SHP77 (cell line): ENCODE measurements around the gene RLBP1.
A peak's percentile ranks its signal among the peaks of the same experiment; 100 is the strongest.
"Not testable (repeated sequence)": the region's sequence is repeated elsewhere in the genome, so short reads cannot be mapped to it uniquely, and the experiment has no call there.

ENCODE experiments used
- DNase-seq, 2 experiments: peaks; one replicate each; lab custom pipeline; 2025; lab: John Stamatoyannopoulos, UW

The RLBP1 gene

GRCh38 chr15:89221543-89221942 lies at the start of gene RLBP1:
Gene RLBP1 (minus strand): TSS chr15:89221579. CDS start chr15:89218975, 2,604 bp downstream.
- DNase-seq, result no peak

GRCh38 chr15:89250142-89250541 lies 28.8 kb upstream of the RLBP1 start:
- DNase-seq, result not testable (repeated sequence)

GRCh38 chr15:89248584-89248983 lies 27.2 kb upstream of the RLBP1 start:
- no peak for DNase-seq

- no peak for DNase-seq
These were observed 26.1 kb upstream of the RLBP1 start for GRCh38 chr15:89247446-89247845.

GRCh38 chr15:89244574-89244903 lies 23.2 kb upstream of the RLBP1 start:
- DNase-seq, result no peak

- DNase-seq, result peak; percentile 86 to 93
These were observed 22.6 kb upstream of the RLBP1 start, which contains the start of gene FANCI for GRCh38 chr15:89243691-89244573. Gene FANCI (plus strand): TSS chr15:89243979. CDS start chr15:89247648, 3,669 bp downstream.

GRCh38 chr15:89243046-89243690 lies 21.8 kb upstream of the RLBP1 start:
- DNase-seq, result no peak

GRCh38 chr15:89239883-89240810 lies 18.8 kb upstream of the RLBP1 start:
- not testable (repeated sequence) for DNase-seq

- no peak for DNase-seq
These were observed 10.5 kb upstream of the RLBP1 start for GRCh38 chr15:89231832-89232231.

- no peak for DNase-seq
These were observed 8.9 kb upstream of the RLBP1 start for GRCh38 chr15:89230277-89230676.

GRCh38 chr15:89227425-89227824 lies 6.0 kb upstream of the RLBP1 start:
- no peak for DNase-seq

- DNase-seq, result no peak
These were observed 5.2 kb upstream of the RLBP1 start for GRCh38 chr15:89226359-89227221.

GRCh38 chr15:89225588-89225987 lies 4.2 kb upstream of the RLBP1 start:
- no peak for DNase-seq

GRCh38 chr15:89218531-89218930 lies 2.8 kb downstream of the RLBP1 start:
- DNase-seq, result no peak

- no peak for DNase-seq
These were observed 3.5 kb downstream of the RLBP1 start for GRCh38 chr15:89217686-89218376.

- DNase-seq, result no peak
These were observed 4.3 kb downstream of the RLBP1 start for GRCh38 chr15:89217031-89217430.

GRCh38 chr15:89215627-89216026 lies 5.8 kb downstream of the RLBP1 start:
- no peak for DNase-seq

- no peak for DNase-seq
These were observed 9.7 kb downstream of the RLBP1 start for GRCh38 chr15:89211678-89212170.

GRCh38 chr15:89209057-89209456 lies 12.3 kb downstream of the RLBP1 start:
- DNase-seq, result no peak

- DNase-seq, result no peak
These were observed 13.1 kb downstream of the RLBP1 start for GRCh38 chr15:89208256-89208655.
